ENCODE results near the gene MYOC.
"Not testable (repeated sequence)": the region's sequence is repeated elsewhere in the genome, so short reads cannot be mapped to it uniquely, and the experiment has no call there.

Gene MYOC

DNA sequence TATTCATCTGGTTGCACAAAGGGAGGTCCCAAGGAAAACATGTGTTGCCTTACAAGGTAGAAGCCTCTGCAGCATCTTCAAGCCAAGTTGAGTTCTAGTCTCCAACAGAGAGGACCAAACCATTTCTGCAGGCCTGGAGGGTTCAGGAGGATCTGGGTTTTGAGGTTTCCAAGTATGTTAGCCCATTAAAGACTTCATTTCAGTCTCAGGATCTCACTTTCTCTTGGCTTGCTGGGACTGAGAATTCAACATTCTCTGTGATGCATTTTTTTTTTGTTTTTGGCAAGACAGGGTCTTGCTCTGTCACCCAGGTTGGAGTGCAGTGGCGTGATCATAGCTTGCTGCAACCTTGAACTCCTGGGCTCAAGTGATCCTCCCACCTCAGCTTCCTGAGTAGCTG, 39.2 kb downstream of the MYOC start:
- no peak for DNase-seq (ENCODE audit: low read depth in 1 of 2, low spot score in 1 of 2)
- no peak for TF ChIP-seq JUND (IDR thresholded peaks at IDR 0.05; ENCODE audit: low read depth)
- in situ Hi-C loops (cut with HindIII; ENCODE audit: low pct_unique_long_range_greater_than_20kb, low sequenced_read_pairs), result no loop called here

DNA sequence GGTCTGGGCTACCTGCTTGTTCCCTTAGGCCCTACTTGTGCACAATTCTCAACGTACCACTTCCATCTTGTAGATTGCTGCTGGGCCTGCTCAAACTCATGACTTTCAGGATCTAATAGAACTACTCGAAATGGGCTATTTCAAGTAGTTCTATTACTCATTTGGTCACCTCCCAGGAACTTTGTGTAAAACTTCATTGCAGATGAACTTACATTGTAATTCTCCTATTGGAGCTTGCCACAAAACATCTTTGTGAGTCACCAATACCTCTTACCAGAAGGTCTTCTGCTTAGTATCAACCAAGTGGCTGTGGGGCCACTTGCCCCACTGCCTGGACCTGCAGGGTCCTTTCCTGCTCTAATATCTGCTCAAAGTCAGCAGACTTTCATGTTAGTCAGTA, 41.2 kb downstream of the MYOC start:
- in situ Hi-C loops (cut with HindIII; ENCODE audit: low pct_unique_long_range_greater_than_20kb, low sequenced_read_pairs), result no loop called here
- TF ChIP-seq JUND (IDR thresholded peaks at IDR 0.05; ENCODE audit: low read depth), result no peak
- no peak for DNase-seq (ENCODE audit: low read depth in 1 of 2, low spot score in 1 of 2)

DNA sequence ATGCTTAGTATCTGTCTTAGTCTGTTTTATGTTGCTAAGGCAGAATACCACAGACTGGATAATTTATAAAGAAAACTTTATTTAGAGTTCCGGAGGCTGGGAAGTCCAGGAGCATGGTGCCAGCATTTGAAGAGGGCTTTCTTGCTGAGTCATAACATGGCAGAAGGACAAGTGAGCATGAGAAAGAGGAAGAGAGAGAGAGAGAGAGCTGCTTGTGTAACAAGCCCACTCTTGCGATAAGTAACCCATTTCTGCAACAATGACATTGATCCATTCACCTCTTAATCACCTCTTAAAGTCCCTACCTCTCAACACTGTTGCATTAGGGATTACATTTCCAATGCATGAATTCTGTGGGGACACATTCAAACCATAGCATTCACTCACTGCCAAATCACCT, 42.1 kb downstream of the MYOC start:
- no peak for DNase-seq (ENCODE audit: low read depth in 1 of 2, low spot score in 1 of 2)
- in situ Hi-C loops (cut with HindIII; ENCODE audit: low pct_unique_long_range_greater_than_20kb, low sequenced_read_pairs), result no loop called here
- no peak for TF ChIP-seq JUND (IDR thresholded peaks at IDR 0.05; ENCODE audit: low read depth)

DNA sequence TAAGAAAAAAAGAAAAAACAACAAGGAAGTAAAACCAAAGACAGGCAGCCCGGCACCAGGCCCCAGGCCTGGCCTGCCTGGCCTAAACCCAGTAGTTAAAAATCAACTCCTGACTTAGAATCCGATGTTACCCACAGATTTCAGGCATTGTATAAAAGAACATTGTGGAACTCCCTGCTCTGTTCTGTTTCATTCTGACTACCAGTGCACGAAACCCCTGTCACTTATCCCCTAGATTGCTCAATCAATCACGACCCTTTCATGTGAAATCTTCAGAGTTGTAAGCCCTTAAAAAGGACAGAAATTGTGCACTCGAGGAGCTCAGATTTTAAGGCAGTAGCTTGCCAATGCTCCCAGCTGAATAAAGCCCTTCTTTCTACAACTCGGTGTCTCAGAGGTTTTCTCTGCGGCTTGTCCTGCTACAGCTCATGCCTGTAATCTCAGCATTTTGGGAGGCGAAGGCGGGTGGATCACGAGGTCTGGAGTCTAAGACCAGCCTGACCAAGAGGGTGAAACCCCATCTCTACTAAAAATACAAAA, 46.0 kb downstream of the MYOC start:
- in situ Hi-C loops (cut with HindIII; ENCODE audit: low pct_unique_long_range_greater_than_20kb, low sequenced_read_pairs), result no loop called here

DNA sequence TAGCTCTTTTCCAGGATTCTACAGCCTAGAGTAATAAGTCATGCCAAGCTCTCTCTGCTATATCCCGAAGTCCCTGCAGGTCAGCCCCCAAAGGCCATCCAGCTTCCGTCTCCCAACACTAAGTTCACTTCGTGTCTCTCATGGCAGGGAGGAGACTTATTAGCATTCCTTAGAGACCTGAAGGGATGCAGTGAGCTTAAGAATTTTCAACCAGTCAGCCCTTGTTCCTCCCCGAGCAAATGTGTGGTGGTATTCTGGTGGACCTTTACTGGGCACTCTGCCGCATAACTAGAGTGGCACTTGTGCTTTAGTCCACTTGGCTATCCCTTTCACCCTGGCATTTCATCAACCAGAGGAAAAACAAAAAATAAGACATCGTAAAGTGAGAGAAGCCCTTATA, 49.4 kb downstream of the MYOC start:
- in situ Hi-C loops (cut with HindIII; ENCODE audit: low pct_unique_long_range_greater_than_20kb, low sequenced_read_pairs), result not testable (repeated sequence)

More for the DNA sequence above, 46.0 kb downstream of the MYOC start:
- no peak for DNase-seq (ENCODE audit: low read depth in 1 of 2, low spot score in 1 of 2)
- TF ChIP-seq JUND (IDR thresholded peaks at IDR 0.05; ENCODE audit: low read depth), result no peak

DNA sequence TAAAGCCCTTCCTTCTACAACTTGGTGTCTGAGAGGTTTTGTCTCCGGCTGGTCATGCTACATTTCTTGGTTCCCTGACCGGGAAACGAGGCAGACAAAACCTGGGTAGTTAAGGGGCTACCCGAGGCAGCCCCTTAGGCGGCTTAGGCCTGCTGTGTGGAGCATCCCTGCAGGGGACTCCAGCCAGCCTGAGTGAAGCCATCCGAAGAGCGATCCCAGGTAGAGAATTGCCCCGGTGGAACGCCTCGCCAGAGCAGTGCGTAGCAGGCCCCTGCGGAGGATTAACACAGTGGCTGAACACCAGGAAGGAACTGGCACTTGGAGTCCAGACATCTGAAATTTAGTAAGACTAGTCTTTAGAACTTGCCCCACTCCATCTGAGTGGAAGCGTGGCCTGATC, 51.6 kb downstream of the MYOC start:
- TF ChIP-seq JUND (IDR thresholded peaks at IDR 0.05; ENCODE audit: low read depth), result no peak
- no peak for DNase-seq (ENCODE audit: low read depth in 1 of 2, low spot score in 1 of 2)
- in situ Hi-C loops (cut with HindIII; ENCODE audit: low pct_unique_long_range_greater_than_20kb, low sequenced_read_pairs), result no loop called here

More for the DNA sequence above, 49.4 kb downstream of the MYOC start:
- not testable (repeated sequence) for DNase-seq (ENCODE audit: low read depth in 1 of 2, low spot score in 1 of 2)

DNA sequence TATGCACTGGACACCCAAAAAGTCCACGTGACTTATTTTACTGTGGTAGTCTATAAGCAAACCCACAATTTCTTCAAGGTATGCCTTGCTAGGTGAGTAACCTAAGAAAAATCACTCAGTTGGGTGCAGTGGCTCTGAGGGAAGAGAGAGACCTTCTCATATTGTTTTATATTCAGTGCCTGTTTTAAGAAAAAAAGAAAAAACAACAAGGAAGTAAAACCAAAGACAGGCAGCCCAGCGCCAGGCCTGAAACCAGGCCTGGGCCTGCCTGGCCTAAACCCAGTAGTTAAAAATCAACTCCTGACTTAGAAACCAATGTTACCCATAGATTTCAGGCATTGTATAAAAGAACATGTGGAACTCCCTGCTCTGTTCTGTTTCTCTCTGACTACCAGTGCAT, 52.2 kb downstream of the MYOC start:
- in situ Hi-C loops (cut with HindIII; ENCODE audit: low pct_unique_long_range_greater_than_20kb, low sequenced_read_pairs); DNase-seq (ENCODE audit: low read depth in 1 of 2, low spot score in 1 of 2): not testable (repeated sequence)

DNA sequence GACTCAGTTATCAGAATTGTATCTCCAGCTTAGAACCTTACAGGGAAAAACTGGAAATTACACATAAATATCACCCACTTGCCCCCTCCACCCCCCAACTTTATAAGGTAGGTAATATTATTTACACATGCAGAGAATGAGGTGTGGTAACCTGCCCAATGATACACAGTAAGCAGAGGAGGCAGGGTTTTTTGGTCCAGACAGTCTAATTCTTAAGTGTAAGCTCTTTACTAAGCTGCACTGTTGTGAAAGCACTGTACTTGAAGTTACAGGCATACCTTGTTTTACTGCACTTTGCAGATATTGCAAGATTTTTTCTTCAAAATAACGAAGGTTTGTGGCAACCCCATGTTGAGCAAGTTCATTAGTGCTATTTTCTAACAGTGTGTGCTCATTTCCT, 55.3 kb downstream of the MYOC start:
- DNase-seq (ENCODE audit: low read depth in 1 of 2, low spot score in 1 of 2), result no peak
- no peak for TF ChIP-seq JUND (IDR thresholded peaks at IDR 0.05; ENCODE audit: low read depth)
- in situ Hi-C loops (cut with HindIII; ENCODE audit: low pct_unique_long_range_greater_than_20kb, low sequenced_read_pairs), result no loop called here

DNA sequence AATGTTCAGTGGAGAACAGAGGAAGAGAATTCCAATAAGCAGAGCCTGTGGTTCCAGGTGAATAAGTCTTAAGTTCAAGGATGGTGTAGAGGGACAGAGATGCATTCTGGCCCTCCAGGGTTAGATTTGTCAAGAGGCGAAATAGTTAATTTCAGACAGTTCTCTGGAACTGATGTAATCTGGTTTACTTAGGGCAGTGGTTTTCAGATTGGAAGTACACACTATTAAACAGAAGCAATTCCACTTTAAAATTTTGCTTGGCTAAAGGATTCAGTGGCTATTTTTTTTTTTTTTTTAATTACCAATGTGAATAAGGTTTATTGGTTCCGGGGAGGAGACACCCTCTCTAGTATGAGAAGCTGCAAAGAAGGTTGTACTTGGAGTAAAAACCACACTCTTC, 55.8 kb downstream of the MYOC start:
- no peak for DNase-seq (ENCODE audit: low read depth in 1 of 2, low spot score in 1 of 2)

DNA sequence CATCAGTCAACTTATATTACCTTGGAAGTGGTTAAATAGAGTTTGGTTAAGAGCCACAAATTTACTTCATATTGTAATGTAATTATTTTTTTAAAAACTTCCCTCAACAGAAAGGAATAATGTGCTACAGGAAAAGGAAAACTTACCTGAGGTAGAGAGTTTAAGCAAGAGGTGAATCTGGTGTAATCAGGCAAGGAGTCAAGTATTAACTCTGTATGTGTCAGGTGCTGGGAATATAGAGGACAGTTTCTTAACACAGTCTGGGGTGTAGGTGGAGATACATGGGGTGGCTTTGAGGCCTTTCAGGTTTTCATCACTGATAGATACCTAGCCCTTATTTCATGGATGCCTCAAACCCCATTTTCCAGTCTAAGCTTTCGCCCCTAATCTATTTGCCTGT, 56.4 kb downstream of the MYOC start:
- DNase-seq (ENCODE audit: low read depth in 1 of 2, low spot score in 1 of 2), result no peak
- TF ChIP-seq JUND (IDR thresholded peaks at IDR 0.05; ENCODE audit: low read depth), result no peak
- in situ Hi-C loops (cut with HindIII; ENCODE audit: low pct_unique_long_range_greater_than_20kb, low sequenced_read_pairs), result no loop called here

More for the DNA sequence above, 55.8 kb downstream of the MYOC start:
- in situ Hi-C loops (cut with HindIII; ENCODE audit: low pct_unique_long_range_greater_than_20kb, low sequenced_read_pairs), result no loop called here
- TF ChIP-seq JUND (IDR thresholded peaks at IDR 0.05; ENCODE audit: low read depth), result no peak

DNA sequence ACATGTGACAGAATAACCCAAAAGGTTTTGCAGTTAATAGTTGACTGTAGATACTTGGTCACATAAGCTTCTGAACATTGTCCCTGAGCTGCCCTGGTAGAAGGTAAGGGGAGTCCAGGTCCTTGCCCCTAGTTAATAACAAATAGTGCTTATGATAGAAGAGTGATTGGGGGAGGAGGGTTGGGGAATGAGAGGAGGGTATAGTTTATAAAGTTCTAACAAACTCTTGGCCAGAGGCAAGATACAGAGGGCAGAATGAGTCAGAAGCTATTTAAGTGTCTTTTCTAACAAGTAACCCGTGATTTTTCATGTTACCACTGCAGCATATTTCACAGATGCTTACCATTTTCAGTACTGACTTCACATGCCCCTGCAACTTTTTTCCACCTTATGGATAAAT, 57.2 kb downstream of the MYOC start:
- in situ Hi-C loops (cut with HindIII; ENCODE audit: low pct_unique_long_range_greater_than_20kb, low sequenced_read_pairs), result no loop called here
- no peak for DNase-seq (ENCODE audit: low read depth in 1 of 2, low spot score in 1 of 2)

DNA sequence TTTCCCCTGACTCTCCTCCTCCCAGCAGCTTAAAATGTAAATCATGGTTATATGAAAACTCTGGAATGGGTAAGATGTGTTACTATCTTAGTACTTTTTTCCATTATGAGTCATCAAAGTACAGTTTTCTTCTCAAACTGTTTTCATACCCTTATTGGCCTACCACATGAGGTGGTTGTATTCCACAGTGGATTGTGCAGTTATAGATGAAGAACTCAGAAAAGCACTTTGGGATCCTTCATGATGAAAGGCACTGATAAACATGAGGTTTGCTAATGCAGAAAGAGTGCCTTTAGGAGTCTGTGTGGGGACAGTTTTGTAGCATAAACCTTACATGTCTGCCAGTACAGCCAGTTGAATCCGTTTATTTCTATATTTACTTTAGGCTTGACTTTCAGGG, 62.5 kb downstream of the MYOC start:
- no peak for DNase-seq (ENCODE audit: low read depth in 1 of 2, low spot score in 1 of 2)
- no peak for TF ChIP-seq JUND (IDR thresholded peaks at IDR 0.05; ENCODE audit: low read depth)
- in situ Hi-C loops (cut with HindIII; ENCODE audit: low pct_unique_long_range_greater_than_20kb, low sequenced_read_pairs), result no loop called here

More for the DNA sequence above, 57.2 kb downstream of the MYOC start:
- TF ChIP-seq JUND (IDR thresholded peaks at IDR 0.05; ENCODE audit: low read depth), result no peak

DNA sequence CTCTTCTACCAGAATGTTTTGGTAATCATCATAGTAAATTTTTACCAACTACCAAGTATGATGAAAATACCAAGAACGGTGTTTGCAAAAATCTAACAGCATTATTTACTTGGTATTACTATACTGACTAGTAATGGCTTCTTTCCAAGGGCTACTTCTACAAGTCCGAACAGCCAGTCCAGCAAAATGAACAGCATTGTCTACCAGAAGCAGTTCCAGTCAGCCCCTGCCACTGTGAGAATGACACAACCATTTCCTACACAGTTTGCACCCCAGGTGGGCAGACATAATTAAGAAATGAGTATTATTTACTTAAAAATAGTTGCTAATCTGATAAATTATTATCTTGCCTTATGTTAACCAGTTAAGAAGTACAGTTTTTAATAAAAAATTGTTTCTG, 64.3 kb downstream of the MYOC start:
- DNase-seq (ENCODE audit: low read depth in 1 of 2, low spot score in 1 of 2), result no peak
- in situ Hi-C loops (cut with HindIII; ENCODE audit: low pct_unique_long_range_greater_than_20kb, low sequenced_read_pairs), result no loop called here
- TF ChIP-seq JUND (IDR thresholded peaks at IDR 0.05; ENCODE audit: low read depth), result no peak

DNA sequence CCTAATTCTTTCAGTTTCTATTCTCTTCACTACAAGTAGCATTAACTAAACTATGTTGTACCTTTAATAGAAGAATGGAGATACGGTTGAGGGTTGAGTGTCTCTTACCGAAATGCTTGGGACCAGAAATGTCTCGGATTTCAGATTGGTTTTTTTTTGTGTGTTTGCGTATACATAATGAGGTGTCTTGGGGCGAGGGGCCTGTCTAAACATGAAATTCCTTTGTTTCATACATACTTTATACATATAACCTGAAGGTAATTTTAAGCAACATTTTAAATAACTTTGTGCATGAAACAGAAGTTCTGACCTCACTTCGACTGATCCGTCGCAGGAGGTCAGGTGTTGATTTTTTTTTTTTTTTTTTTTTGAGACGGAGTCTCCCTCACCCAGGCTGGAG, 66.8 kb downstream of the MYOC start:
- no peak for DNase-seq (ENCODE audit: low read depth in 1 of 2, low spot score in 1 of 2)
- no peak for TF ChIP-seq JUND (IDR thresholded peaks at IDR 0.05; ENCODE audit: low read depth)
- in situ Hi-C loops (cut with HindIII; ENCODE audit: low pct_unique_long_range_greater_than_20kb, low sequenced_read_pairs), result no loop called here
